ENCODE data around the gene NAA30. TPM values are rescaled to one million over a fixed set of nuclear protein-coding genes. Genes with fewer than 3 reads are reported as not detected.

Gene NAA30
- total RNA-seq, 1 experiment from 2014 or later = 14.0 TPM

GRCh38 chr14:57408634-57409033, 18.2 kb downstream of the NAA30 start:
- Histone ChIP-seq H3K9ac (ENCODE audit: low read length) (no peak overlapping the region), H3K27ac (ENCODE audit: low read depth, low read length) (no peak overlapping the region), H3K9me2 (ENCODE audit: insufficient read depth) (no peaks in the 10 kb centered on the region), H3K4me2 (ENCODE audit: low read length) (no peak overlapping the region), H3K79me2 (ENCODE audit: insufficient read depth, low read length) (peaks cover 19% of the 10 kb centered on the region; the same call in 1 of the 2 replicates), H3K9me3 (ENCODE audit: control insufficient read depth in 1 of 2, insufficient read depth in 1 of 2, low read depth in 1 of 2, low read length in 2 of 2) (no peaks in the 10 kb centered on the region), H3K36me3 (ENCODE audit: control insufficient read depth in 1 of 2, insufficient read depth in 2 of 2, low read length in 2 of 2) (peaks cover 4 to 14% of the 10 kb centered on the region in 2 experiments; a peak in 3 of 4 replicates), H3K4me1 (ENCODE audit: control insufficient read depth in 1 of 2, insufficient read depth in 2 of 2, low read length in 2 of 2) (no peaks in the 10 kb centered on the region), H4K20me1 (ENCODE audit: insufficient read depth) (no peaks in the 10 kb centered on the region), H3K27me3 (ENCODE audit: insufficient read depth, low read length) (no peaks in the 10 kb centered on the region), H3K4me3 (replicated peaks in 1 of 2; ENCODE audit: low read depth in 1 of 2, low read length in 2 of 2) (no peak overlapping the region), H2AFZ (ENCODE audit: low read depth, low read length, poor library complexity, severe bottlenecking) (no peak overlapping the region)
- no peak for TF ChIP-seq ZBTB33 (IDR thresholded peaks at IDR 0.05; ENCODE audit: extremely low read depth, insufficient replicate concordance, low read length)
- TF ChIP-seq SIN3A (IDR thresholded peaks at IDR 0.05; ENCODE audit: low read depth) = no peak
- no peak for TF ChIP-seq POLR2A (IDR thresholded peaks at IDR 0.05; ENCODE audit: borderline replicate concordance, extremely low read depth, insufficient read depth, insufficient read length)
- TF ChIP-seq YY1 (IDR thresholded peaks at IDR 0.05; ENCODE audit: extremely low read depth, insufficient replicate concordance, low read depth, low read length) = no peak
- TF ChIP-seq ELF1 (IDR thresholded peaks at IDR 0.05; ENCODE audit: borderline replicate concordance, low read depth) = no peak
- TF ChIP-seq REST (IDR thresholded peaks at IDR 0.05; ENCODE audit: low read depth) = no peak
- no peak for TF ChIP-seq RAD21 (IDR thresholded peaks at IDR 0.05; ENCODE audit: low read depth)
- no peak for TF ChIP-seq FOSL1 (IDR thresholded peaks at IDR 0.05; ENCODE audit: low read depth)
- intact Hi-C loops (cut with micrococcal nuclease) = no loop called here
- CTCF ChIA-PET = no interaction called here
- DNase-seq (ENCODE audit: low read depth, low spot score) (no peak), ATAC-seq (no peak)
- BruUV-seq (replicated peaks) = no TSS peak
- RAD21 ChIA-PET (ENCODE audit: low non-redundant PET in 1 of 2, low total read pairs in 2 of 2, uncharacterized antibody in 2 of 2, unreplicated experiment in 2 of 2) = no interaction called here
- POLR2A ChIA-PET = no interaction called here
